Measurements from ENCODE around the gene HMCN2. TPM values are rescaled to one million over a fixed set of nuclear protein-coding genes. Genes with fewer than 3 reads are reported as not detected.

Gene HMCN2
- total RNA-seq, 2 donors from 2014 or later: 2.9 to 5.5 TPM

- H3K27me3 ChIP-seq (replicated peaks; ENCODE audit: insufficient read depth): no peaks in the 10 kb centered on the region
- no peak overlapping the region for H3K4me3 ChIP-seq
- no peaks in the 10 kb centered on the region for H3K36me3 ChIP-seq
- H3K4me1 ChIP-seq (replicated peaks): no peaks in the 10 kb centered on the region
- no peak for TF ChIP-seq POLR2A (IDR thresholded peaks at IDR 0.05)
- TF ChIP-seq POLR2AphosphoS5 (IDR thresholded peaks at IDR 0.05): no peak
- TF ChIP-seq, protein P1, sequence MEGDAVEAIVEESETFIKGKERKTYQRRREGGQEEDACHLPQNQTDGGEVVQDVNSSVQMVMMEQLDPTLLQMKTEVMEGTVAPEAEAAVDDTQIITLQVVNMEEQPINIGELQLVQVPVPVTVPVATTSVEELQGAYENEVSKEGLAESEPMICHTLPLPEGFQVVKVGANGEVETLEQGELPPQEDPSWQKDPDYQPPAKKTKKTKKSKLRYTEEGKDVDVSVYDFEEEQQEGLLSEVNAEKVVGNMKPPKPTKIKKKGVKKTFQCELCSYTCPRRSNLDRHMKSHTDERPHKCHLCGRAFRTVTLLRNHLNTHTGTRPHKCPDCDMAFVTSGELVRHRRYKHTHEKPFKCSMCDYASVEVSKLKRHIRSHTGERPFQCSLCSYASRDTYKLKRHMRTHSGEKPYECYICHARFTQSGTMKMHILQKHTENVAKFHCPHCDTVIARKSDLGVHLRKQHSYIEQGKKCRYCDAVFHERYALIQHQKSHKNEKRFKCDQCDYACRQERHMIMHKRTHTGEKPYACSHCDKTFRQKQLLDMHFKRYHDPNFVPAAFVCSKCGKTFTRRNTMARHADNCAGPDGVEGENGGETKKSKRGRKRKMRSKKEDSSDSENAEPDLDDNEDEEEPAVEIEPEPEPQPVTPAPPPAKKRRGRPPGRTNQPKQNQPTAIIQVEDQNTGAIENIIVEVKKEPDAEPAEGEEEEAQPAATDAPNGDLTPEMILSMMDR (IDR thresholded peaks at IDR 0.05): no peak
- no peak overlapping the region for H3K27ac ChIP-seq
- no peaks in the 10 kb centered on the region for H3K9me3 ChIP-seq
- WGBS: 76% methylated on average over 13 of the region's 14 CpGs
- intact Hi-C loops (cut with DNase I): no loop called here
- DNase-seq (ENCODE audit: low spot score): no peak
Measured at GRCh38 chr9:130346431-130346830, 80.9 kb downstream of the HMCN2 start.

DNA sequence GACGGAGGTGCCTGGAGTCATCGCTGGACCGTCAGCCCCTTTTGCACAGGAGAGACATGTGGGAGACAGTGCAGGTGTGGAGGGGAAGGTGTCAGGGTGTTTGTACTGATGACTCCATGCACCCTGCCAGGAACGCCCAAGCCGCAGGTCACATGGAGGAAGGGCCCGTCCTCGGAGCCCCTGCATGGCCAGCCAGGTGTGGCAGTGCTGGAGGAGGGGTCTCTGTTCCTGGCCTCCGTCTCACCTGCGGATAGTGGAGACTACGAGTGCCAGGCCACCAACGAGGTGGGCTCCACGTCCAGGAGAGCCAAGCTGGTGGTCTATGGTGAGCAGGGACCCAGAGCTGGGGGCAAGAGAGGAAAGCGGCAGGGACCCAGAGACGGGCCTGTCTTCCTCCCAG is 81.5 kb downstream of the HMCN2 start:
- H3K27ac ChIP-seq: no peak overlapping the region
- no peaks in the 10 kb centered on the region for H3K9me3 ChIP-seq
- intact Hi-C loops (cut with DNase I): no loop called here
- WGBS: 87% methylated on average over 10 of the region's 14 CpGs
- H3K36me3 ChIP-seq: no peaks in the 10 kb centered on the region
- H3K4me3 ChIP-seq: no peak overlapping the region
- TF ChIP-seq POLR2AphosphoS5 (IDR thresholded peaks at IDR 0.05) (no peak), POLR2A (IDR thresholded peaks at IDR 0.05) (no peak)
- TF ChIP-seq, protein P1 (IDR thresholded peaks at IDR 0.05): no peak
- no peaks in the 10 kb centered on the region for H3K27me3 ChIP-seq (replicated peaks; ENCODE audit: insufficient read depth)
- H3K4me1 ChIP-seq (replicated peaks): no peaks in the 10 kb centered on the region
- no peak for DNase-seq (ENCODE audit: low spot score)

- Histone ChIP-seq H3K9me3 (no peaks in the 10 kb centered on the region), H3K27ac (no peak overlapping the region), H3K36me3 (no peaks in the 10 kb centered on the region), H3K4me1 (replicated peaks) (no peaks in the 10 kb centered on the region), H3K4me3 (no peak overlapping the region), H3K27me3 (replicated peaks; ENCODE audit: insufficient read depth) (no peaks in the 10 kb centered on the region)
- WGBS: 48% methylated on average over 6 of the region's 6 CpGs
- TF ChIP-seq POLR2A (IDR thresholded peaks at IDR 0.05): no peak
- TF ChIP-seq, protein P1 (IDR thresholded peaks at IDR 0.05): no peak
- no peak for TF ChIP-seq POLR2AphosphoS5 (IDR thresholded peaks at IDR 0.05)
- intact Hi-C loops (cut with DNase I): no loop called here
- DNase-seq (ENCODE audit: low spot score): no peak
Measured at GRCh38 chr9:130347931-130348330, 82.4 kb downstream of the HMCN2 start.

DNA sequence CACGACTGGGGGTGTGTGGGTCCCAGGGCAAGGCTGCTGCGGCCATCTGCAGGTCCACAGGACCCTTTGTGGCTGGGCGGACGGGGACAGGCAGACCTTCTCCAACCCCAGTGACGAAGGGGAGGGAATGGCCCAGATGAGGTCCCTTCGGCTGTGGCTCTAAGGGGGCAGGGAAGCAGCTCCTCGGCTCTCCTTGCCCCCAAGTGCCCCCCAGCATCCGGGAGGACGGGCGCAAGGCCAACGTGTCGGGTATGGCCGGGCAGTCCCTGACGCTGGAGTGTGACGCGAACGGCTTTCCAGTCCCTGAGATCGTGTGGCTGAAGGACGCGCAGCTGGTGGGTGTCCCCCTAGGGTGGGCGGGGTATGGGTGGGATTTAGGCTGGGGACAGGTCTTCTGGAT is 82.8 kb downstream of the HMCN2 start:
- Histone ChIP-seq H3K4me1 (replicated peaks) (no peaks in the 10 kb centered on the region), H3K27ac (no peak overlapping the region), H3K4me3 (no peak overlapping the region), H3K9me3 (no peaks in the 10 kb centered on the region), H3K36me3 (no peaks in the 10 kb centered on the region), H3K27me3 (replicated peaks; ENCODE audit: insufficient read depth) (no peaks in the 10 kb centered on the region)
- intact Hi-C loops (cut with DNase I): no loop called here
- 89% methylated on average over 16 of the region's 21 CpGs for WGBS
- TF ChIP-seq, protein P1 (IDR thresholded peaks at IDR 0.05): no peak
- TF ChIP-seq POLR2A (IDR thresholded peaks at IDR 0.05) (no peak), POLR2AphosphoS5 (IDR thresholded peaks at IDR 0.05) (no peak)
- DNase-seq (ENCODE audit: low spot score): no peak

- DNase-seq (ENCODE audit: low spot score): no peak
- TF ChIP-seq, protein P1 (IDR thresholded peaks at IDR 0.05): no peak
- TF ChIP-seq POLR2A (IDR thresholded peaks at IDR 0.05): no peak
- no peak for TF ChIP-seq POLR2AphosphoS5 (IDR thresholded peaks at IDR 0.05)
- Histone ChIP-seq H3K36me3 (no peaks in the 10 kb centered on the region), H3K9me3 (no peaks in the 10 kb centered on the region), H3K27ac (no peak overlapping the region), H3K4me3 (no peak overlapping the region), H3K27me3 (replicated peaks; ENCODE audit: insufficient read depth) (no peaks in the 10 kb centered on the region), H3K4me1 (replicated peaks) (no peaks in the 10 kb centered on the region)
- 68% methylated on average over 8 of the region's 8 CpGs for WGBS
- intact Hi-C loops (cut with DNase I): no loop called here
Measured at GRCh38 chr9:130348881-130349280, 83.3 kb downstream of the HMCN2 start.

Data from prostate gland (tissue), 2 donors.